NCI-H460 (cell line): ENCODE results near the gene LMOD2. TPM values are rescaled to one million over a fixed set of nuclear protein-coding genes. Genes with fewer than 3 reads are reported as not detected.
"Not testable (repeated sequence)": the region's sequence is repeated elsewhere in the genome, so short reads cannot be mapped to it uniquely, and the experiment has no call there.

Source experiments
- DNase-seq: peaks from one replicate; pipeline ENCODE4 v3.0.0-alpha.2; 2016; ENCODE audit warnings: low read depth; ENCODE audit errors: extremely low read depth
- polyA plus RNA-seq: library from polyadenylated mRNA; depleted of rRNA; stranded (reverse); fragments of >200 nt; gene quantifications from 2 replicates; pipeline ENCODE4 v1.2.3, GENCODE V29; 2014; cell fraction: nucleus; rRNA removed
- total RNA-seq: library from RNA; depleted of rRNA; stranded (reverse); fragments of >200 nt; shearing (Covaris generic); gene quantifications from 2 replicates; pipeline ENCODE4 v1.2.3, GENCODE V29; 2014; rRNA removed

Gene LMOD2, protein sequence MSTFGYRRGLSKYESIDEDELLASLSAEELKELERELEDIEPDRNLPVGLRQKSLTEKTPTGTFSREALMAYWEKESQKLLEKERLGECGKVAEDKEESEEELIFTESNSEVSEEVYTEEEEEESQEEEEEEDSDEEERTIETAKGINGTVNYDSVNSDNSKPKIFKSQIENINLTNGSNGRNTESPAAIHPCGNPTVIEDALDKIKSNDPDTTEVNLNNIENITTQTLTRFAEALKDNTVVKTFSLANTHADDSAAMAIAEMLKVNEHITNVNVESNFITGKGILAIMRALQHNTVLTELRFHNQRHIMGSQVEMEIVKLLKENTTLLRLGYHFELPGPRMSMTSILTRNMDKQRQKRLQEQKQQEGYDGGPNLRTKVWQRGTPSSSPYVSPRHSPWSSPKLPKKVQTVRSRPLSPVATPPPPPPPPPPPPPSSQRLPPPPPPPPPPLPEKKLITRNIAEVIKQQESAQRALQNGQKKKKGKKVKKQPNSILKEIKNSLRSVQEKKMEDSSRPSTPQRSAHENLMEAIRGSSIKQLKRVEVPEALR
- not detected in 2 replicates for total RNA-seq
- polyA plus RNA-seq = not detected in 2 replicates

DNA sequence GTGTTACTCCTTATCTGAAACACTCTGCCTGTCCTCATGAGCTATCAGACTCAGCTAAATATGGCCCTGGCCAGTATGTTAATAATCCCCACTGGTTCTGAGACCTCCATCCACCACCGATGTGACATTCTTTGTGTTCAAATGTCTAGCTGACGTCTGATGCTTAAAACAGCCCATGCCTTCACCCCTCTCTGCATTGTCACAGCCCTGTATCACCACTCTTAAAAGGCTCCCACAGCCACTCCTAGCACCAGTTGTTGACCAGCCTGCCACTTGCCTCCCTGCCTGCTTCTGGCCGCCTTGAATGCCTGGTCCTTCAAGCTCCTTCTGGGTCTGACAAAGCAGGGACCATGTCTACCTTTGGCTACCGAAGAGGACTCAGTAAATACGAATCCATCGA is at the start of gene LMOD2:
TSS of gene LMOD2 (plus strand) at position 253 of the 400 bp plus-strand sequence. CDS start at position 351, 98 bp downstream.
- DNase-seq = no peak

- DNase-seq = no peak
These were observed 48.2 kb upstream of the LMOD2 start for GRCh38 chr7:123607423-123607975.

- peak; percentile 31 for DNase-seq
These were observed 46.4 kb upstream of the LMOD2 start for GRCh38 chr7:123608991-123609882.

- DNase-seq = no peak
These were observed 45.8 kb upstream of the LMOD2 start for GRCh38 chr7:123609883-123610239.

DNA sequence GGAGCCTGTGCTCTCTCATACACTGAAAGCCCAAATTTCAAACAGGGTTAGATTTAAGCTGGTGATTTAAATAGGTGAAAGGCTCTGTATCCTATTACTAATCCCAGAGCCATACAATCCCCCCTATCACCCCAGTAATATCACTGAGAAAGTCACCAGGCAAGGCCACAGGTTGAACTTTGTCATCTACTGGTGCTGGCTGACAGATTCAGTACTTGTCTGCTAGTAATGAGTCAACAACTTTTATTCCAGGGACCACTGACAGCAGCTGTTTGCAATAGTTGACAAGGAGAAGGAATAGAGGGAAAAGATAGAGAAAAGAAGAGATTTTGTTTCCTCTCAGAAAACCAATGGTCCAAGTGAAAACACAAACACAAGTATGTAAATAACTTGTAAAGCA is 43.6 kb upstream of the LMOD2 start:
- DNase-seq = no peak

DNA sequence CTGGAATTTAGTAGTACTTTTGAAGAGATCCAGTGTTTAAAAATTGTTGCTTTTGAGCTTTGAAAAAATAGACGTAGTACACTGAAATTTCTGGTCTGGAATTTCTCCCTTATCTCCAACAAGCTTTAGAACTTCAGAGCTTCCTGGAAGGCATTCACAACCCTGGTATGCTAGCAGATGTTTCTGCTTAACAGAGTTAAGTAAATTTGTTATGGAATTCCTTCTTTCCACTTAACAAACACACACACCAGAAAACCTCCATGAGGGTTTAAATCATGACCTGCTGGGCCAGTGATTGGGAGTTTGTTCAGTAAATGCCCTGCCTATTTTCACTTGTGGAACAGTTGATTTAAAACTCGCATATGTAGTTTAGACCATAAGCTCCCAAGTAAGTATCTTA is 40.3 kb upstream of the LMOD2 start:
- DNase-seq = no peak

DNA sequence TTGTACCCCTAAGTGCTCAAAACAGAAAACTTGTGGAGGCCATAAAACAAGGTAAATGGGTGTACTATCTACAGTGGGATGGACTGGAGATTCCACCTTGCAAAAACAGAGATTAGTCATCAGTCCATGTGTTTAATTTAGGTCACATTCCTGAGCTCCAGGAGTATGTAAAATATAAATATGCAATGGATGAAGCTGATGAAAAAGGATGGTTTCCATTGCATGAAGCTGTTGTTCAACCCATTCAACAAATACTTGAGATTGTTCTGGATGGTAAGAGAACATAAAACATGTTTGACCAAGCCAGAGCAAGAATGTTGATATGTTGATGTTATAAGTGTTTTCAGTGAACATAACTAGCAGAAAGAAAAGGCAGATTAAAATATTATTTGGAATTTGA is 39.4 kb upstream of the LMOD2 start:
- DNase-seq = no peak

- DNase-seq = no peak
These were observed 34.0 kb upstream of the LMOD2 start for GRCh38 chr7:123621707-123622106.

DNA sequence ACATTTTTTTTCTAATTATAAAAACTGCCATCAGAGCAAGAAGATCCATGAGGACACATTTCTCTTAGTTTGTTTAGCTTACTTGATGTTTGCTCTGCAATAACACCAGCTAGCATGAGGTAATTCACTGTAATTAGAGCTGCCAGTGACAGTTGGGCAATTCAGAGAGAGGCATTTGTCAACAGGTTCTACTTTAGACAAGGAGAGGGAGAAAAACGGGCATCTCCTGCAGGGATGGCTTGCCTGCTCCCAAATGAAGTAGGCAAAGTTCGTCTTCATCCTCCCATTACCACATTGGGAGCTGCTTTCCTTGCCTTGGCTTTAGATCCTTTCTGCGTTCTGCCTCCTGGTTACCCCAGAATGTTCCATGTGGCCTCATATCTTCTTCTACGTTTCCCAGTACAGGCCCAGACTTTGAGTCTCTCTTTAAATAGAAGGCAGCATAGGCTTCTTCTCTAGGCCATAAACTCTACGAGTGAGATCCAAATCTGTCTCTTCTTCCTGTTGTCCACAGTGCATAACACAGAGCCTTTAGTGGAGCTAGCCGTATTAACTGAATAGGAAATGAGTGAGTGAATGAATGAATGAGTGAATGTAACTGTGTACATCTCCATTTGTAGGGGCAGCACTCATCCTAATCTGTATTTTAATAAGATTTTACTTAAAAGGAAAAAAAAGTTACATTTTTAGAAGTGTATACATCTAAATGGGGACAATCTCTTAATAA is 32.8 kb upstream of the LMOD2 start:
- peak; percentile 60 for DNase-seq

- peak; percentile 28 for DNase-seq
These were observed 31.0 kb upstream of the LMOD2 start for GRCh38 chr7:123624527-123625183.

- no peak for DNase-seq
These were observed 30.4 kb upstream of the LMOD2 start for GRCh38 chr7:123625254-123625653.

- DNase-seq = no peak
These were observed 27.8 kb upstream of the LMOD2 start for GRCh38 chr7:123627851-123628250.

GRCh38 chr7:123628829-123629228 is 26.8 kb upstream of the LMOD2 start:
- no peak for DNase-seq

DNA sequence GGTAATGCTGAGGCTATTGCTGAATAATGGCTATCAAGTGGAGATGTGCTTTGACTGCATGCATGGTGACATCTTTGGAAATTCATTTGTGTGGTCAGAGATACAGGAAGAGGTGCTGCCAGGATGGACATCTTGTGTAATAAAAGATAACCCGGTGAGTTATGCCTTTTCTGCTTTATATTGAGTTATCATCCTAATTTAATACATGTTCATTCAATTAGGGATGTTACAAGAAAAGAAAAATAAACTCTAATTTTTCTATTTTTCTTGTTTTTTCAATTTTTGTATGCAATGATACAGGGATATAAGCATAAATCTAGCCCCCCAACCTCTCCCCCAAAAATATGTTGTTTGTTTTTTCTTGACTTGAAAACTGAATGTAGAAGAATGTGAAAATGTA is 26.4 kb upstream of the LMOD2 start:
- DNase-seq = no peak

DNA sequence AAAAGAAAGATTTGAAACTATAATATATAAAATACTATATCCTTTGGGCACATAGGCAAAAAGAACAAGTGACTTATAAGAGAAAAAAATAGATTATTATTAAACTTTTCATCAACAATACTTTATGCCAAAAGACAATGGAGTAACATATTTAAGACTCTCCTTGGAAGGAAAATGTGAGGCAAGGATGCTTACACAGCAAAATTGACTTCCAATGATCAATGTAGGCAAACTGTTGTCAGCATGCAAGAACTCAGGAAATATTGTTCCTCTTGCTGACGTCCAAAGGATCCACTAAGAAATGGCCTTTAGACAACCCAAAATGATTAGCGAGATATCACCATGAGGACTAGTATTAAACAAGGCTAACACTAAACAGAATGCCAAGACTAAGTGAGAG is 22.9 kb upstream of the LMOD2 start:
- no peak for DNase-seq

GRCh38 chr7:123633553-123633952 is 22.1 kb upstream of the LMOD2 start:
- no peak for DNase-seq

GRCh38 chr7:123634011-123634573 is 21.6 kb upstream of the LMOD2 start:
- not testable (repeated sequence) for DNase-seq

DNA sequence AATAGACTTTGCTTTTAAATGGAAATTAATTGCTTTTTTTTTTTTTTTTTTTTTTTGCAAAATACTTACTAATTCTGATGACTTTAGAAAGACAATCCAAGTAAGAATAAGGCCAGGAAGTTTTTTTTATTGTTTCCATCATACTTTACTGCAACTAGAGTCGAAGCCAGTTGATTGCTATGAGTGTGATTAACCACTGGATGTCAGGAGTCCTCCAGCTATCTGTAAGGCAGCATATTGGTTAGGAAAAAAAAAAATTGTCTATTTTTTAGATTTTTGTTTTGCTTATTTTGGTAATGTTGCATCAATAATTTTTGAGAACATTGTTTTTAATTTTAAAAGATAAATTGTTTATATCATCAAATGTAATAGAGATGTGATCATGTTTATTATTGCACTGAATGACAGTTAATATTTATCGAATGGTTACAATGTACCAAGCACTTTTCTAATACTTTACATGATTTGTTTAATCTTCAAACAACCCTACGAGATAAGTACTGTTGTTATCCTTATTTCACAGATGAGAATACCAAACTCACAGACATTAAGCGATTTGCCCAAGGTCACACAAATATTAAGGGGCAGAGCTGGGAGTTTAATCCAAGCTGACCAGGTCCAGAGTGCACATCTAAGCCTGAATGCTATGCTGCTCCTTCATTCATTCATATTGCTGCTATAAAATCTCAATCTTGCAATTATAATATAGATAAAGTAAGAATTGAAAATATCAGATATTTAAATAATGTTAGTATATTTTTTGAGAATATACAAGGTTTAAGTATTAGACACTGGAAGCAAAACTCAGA is 19.9 kb upstream of the LMOD2 start:
- peak; percentile 27 for DNase-seq

- DNase-seq = no peak
These were observed 18.5 kb upstream of the LMOD2 start for GRCh38 chr7:123637203-123637602.
